GM04503 (cell line): ENCODE measurements around the gene PROSER3.
"Not testable (repeated sequence)": the region's sequence is repeated elsewhere in the genome, so short reads cannot be mapped to it uniquely, and the experiment has no call there.

Source experiments
- DNase-seq: peaks from one replicate; pipeline ENCODE4 v3.0.0-alpha.2; 2012; ENCODE audit warnings: low read depth

The PROSER3 gene

DNA sequence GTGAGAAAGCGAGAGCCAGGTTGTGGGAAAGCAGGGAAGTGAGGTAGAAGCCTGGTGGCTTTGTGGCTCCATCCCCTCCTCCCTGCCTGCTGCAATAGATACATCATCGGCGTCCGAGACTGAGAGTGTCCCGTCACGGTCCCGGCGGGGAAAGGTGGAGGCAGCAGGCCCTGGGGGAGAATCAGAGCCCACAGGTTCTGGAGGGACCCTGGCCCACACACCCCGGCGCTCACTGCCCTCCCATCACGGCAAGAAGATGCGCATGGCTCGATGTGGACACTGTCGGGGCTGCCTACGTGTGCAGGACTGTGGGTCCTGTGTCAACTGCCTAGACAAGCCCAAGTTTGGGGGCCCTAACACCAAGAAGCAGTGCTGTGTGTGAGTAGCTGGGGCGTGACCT, 35.1 kb upstream of the PROSER3 start:
- DNase-seq = no peak

DNA sequence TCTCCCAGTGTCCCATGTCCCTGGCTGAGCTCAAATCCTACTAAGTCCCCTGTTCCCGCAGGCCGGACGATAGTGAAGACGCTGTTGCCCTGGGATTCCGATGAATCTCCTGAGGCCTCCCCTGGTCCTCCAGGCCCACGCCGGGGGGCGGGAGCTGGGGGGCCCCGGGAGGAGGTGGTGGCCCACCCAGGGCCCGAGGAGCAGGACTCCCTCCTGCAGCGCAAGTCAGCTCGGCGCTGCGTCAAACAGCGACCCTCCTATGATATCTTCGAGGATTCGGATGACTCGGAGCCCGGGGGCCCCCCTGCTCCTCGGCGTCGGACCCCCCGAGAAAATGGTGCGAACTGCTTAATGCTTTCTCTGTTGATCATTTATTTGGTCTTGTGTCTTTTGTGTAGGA, 34.3 kb upstream of the PROSER3 start:
- DNase-seq = no peak

DNA sequence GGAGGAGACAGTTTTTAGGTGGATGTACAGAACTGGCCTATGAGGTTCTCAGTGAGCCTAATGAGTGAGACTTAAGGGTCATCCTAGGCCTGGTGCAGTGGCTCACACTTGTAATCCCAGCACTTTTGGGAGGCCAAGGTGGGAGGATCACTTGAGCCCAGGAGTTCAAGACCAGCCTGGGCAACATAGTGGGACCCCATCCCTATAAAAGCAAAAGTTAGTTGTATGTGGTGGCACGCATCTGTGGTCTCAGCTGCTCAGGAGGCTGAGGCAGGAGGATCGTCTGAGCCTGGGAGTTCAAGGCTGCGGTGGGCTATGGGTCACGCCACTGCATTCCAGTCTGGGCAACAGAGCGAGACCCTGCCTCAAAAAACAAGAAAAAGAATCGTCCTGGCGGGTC, 33.8 kb upstream of the PROSER3 start:
- DNase-seq = not testable (repeated sequence)

DNA sequence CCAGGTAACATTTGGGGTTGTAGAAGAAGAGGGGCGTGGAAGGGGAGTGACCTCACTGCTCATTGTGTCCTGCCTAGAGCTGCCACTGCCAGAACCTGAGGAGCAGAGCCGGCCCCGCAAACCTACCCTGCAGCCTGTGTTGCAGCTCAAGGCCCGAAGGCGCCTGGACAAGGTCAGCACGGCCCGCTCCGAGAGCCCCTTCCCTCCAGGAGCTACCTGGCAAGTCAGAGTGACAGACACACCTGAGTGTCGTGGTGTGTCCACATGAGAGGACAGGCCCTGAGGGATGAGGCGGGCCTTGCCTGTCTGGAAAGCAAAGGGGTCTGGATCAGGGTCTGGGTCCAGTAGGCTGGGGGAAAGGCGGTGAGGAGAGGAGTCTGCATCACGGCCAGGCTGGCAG, 33.4 kb upstream of the PROSER3 start:
- DNase-seq = no peak

DNA sequence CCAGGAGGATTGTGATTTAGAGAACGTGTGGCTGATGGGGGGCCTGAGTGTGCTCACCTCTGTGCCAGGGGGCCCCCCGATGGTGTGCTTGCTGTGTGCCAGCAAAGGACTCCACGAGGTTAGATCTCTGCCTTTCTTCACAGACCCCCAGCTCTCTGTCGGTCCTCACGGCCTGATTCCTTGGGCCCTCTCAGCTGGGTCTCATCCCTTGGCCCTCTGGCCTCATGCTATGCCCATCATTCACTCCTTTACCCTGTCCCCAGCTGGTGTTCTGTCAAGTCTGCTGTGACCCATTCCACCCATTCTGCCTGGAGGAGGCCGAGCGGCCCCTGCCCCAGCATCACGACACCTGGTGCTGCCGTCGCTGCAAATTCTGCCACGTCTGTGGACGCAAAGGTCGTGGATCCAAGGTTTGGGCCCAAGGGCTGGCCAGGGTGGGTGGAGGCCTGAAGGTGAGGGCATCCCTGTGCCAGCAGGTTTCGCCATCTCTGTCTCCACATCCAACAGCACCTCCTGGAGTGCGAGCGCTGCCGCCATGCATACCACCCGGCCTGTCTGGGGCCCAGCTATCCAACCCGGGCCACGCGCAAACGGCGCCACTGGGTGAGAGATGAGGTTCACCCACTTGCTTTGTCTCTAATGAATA, 32.6 kb upstream of the PROSER3 start:
- DNase-seq = no peak

DNA sequence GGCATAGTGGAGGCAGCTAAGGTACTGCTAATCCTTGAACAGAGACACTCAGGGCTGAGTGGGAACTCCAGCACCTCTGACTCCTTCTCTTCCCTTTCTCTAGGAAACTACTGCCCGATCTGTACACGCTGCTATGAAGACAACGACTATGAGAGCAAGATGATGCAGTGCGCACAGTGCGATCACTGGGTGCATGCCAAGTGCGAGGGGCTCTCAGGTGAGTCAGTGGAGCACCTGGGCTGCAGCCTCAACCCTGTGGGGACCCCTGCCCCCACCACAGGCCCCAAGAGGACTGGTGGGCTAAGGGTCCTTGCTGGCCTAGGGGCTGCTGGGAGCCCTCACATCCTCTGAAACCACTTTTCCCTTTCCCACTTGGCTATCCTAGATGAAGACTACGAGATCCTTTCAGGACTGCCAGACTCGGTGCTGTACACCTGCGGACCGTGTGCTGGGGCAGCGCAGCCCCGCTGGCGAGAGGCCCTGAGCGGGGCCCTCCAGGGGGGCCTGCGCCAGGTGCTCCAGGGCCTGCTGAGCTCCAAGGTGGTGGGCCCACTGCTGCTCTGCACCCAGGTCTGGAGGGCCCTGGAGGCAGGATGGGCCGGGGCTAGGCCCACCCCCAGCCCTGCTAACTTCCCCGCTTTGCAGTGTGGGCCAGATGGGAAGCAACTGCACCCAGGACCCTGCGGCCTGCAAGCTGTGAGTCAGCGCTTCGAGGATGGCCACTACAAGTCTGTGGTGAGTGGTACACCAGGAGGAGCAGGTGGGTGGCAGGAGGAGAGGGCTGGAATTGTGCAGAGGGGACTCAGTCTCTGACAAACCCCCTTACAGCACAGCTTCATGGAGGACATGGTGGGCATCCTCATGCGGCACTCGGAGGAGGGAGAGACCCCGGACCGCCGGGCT, 30.7 kb upstream of the PROSER3 start:
- DNase-seq = no peak

DNA sequence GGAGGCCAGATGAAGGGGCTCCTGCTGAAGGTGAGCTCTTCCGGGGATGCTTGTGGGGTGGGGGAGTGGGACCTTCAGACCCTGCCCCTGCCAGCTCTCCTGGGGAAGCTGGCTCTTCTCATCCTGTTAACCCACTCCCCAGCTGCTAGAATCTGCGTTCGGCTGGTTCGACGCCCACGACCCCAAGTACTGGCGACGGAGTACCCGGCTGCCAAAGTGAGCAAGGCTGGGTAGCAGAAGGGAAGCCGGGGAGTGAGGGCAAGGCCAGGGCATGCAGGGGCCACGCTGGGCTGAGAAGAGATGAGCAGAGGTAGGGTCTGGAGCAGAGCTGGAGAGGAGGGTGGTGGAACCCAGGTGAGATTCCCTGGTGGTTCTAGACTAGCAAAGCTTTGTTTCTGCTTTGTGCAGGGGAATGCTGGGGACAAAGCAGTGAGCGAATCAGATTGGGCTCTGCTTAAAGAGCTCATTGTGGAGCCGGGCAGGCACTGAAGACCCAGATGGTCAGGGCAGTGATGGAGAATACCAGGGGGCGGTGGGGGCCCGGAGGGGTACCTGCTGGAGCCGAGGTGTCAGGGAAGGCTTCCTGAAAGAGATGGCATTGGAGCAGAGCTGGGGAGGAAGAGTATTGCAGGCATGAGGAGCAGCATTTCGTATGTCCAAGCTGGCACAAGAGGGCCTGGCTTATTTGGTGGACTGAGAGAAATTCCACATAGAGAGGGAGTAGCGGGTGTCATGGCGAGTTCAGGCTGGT, 29.8 kb upstream of the PROSER3 start:
- DNase-seq = no peak

DNA sequence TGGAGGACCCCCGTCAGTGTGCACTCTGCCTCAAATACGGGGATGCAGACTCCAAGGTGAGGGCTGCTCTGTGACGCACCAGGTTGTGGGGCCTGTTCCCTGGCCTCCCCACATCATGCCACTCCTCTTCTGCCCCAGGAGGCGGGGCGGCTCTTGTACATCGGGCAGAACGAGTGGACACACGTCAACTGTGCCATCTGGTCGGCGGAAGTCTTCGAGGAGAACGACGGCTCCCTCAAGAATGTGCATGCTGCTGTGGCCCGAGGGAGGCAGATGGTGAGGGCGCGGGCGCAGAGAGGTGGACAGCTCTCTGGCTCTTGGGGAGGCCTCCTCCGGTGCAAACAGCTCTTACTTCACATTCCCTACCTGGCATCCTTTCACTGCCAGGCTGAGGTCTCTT, 29.0 kb upstream of the PROSER3 start:
- no peak for DNase-seq

DNA sequence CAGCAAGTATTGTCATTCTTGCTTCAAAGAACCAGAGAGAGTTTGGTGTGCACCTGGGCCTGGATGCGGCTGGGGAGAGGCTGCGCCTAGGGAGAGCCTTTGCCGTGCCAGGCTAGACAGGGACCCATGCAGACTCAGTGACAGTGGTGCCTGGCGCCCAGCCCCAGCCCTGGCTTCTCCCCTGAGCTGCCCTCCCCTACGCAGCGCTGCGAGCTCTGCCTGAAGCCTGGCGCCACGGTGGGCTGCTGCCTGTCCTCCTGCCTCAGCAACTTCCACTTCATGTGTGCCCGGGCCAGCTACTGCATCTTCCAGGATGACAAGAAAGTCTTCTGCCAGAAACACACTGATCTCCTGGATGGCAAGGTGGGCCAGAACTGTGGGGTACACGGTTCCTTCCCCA, 28.2 kb upstream of the PROSER3 start:
- DNase-seq = no peak

DNA sequence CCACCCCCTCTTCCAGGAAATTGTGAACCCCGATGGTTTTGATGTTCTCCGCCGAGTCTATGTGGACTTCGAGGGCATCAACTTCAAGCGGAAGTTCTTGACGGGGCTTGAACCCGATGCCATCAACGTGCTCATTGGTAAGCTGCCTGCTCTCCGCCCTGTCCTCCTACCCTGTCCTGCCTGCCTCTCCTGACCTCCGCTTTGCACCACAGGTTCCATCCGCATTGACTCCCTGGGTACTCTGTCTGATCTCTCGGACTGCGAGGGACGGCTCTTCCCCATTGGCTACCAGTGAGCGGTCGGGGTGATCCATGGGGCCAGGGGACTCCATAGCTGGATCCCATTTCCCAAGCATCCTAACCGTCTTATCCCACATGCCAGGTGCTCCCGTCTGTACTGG, 27.6 kb upstream of the PROSER3 start:
- DNase-seq = no peak

DNA sequence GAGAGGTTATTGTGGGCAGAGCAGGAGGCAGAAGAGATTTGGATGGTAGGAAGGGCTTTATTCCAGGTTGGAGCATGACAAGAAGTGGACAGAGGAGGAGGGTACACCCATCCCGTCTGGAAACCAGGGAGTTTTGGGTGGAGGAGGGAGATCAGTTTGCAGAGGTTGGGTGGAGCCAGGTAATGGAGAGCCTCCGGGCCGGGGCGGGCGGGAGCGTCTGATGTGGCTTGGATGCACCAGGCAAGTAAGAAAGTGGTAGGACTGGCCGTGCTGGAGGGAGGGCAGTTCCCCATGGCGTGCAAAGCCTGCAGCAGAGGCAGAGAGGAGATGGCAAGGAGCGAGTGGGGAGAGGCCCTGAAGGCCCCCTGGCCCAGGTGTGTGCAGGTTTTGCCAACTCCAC, 26.6 kb upstream of the PROSER3 start:
- DNase-seq = no peak

DNA sequence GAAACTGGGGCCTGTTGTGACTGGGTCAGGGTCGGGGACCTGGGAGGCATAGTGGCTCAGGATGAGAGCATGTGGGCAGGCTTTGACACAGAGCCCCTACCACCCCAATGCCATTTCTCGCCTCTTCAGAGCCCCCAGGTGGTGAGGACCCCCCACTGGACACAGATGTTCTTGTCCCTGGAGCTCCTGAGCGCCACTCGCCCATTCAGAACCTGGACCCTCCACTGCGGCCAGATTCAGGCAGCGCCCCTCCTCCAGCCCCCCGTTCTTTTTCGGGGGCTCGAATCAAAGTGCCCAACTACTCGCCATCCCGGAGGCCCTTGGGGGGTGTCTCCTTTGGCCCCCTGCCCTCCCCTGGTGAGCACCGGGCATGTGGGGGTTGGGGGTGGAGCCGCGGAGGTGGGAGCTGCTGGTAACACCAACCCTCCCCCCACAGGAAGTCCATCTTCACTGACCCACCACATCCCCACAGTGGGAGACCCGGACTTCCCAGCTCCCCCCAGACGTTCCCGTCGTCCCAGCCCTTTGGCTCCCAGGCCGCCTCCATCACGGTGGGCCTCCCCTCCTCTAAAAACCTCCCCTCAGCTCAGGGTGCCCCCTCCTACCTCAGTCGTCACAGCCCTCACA, 26.1 kb upstream of the PROSER3 start:
- DNase-seq = no peak

DNA sequence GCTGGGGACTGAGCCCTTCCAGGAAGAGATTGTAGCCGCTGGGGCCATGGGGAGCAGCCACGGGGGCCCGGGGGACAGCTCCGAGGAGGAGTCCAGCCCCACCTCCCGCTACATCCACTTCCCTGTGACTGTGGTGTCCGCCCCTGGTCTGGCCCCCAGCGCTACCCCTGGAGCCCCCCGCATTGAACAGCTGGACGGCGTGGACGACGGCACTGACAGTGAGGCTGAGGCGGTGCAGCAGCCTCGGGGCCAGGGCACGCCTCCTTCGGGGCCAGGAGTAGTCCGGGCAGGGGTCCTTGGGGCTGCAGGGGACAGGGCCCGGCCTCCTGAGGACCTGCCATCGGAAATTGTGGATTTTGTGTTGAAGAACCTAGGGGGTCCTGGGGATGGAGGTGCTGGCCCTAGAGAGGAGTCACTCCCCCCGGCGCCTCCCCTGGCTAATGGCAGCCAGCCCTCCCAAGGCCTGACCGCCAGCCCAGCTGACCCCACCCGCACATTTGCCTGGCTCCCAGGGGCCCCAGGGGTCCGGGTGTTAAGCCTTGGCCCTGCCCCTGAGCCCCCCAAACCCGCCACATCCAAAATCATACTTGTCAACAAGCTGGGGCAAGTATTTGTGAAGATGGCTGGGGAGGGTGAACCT, 25.3 kb upstream of the PROSER3 start:
- DNase-seq = no peak

DNA sequence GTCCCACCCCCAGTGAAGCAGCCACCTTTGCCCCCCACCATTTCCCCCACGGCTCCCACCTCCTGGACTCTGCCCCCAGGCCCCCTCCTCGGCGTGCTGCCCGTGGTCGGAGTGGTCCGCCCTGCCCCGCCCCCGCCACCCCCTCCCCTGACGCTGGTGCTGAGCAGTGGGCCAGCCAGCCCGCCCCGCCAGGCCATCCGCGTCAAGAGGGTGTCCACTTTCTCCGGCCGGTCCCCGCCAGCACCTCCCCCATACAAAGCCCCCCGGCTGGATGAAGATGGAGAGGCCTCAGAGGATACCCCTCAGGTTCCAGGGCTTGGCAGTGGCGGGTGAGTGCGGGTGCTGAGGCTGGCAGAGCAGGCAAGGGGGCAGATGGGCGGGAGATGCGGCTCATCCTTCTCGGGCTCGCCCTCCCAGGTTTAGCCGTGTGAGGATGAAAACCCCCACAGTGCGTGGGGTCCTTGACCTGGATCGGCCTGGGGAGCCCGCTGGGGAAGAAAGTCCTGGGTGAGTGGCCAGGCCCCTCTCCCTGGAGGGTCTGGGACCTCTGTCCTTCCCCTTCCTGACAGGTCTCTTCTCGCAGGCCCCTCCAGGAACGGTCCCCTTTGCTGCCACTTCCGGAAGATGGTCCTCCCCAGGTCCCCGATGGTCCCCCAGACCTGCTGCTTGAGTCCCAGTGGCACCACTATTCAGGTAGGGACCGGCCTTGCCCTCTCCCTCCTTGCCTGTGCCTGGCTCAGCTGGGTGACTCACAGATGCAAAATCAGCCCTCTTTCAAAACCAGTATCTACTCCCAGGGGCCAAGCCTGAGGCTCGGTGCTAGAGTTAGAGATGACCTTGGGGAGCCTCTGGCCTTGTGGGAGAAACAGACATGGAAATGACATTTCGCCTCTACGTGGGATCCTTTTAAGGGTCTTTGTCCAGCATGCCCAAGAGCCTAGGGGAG, 24.5 kb upstream of the PROSER3 start:
- no peak for DNase-seq

DNA sequence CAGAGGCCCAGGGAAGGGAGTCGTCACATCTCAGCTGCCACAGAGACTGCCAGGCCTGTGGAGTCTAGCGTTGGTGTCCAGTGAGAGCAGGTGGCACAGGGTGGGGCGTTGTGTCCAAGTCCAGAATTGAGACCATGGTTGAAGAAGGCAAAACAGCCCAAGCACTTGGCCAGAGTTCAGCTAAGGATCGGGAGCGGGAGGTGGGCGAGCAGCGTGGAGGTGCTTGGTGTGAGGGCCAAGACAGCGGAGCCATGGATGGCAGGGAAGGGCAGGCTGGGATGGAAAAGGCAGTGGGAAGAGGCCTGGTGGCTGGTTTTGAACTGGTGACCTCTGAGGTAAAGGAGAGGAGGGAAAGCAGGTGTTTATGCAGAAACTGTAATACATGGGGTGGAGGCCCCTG, 23.7 kb upstream of the PROSER3 start:
- no peak for DNase-seq

DNA sequence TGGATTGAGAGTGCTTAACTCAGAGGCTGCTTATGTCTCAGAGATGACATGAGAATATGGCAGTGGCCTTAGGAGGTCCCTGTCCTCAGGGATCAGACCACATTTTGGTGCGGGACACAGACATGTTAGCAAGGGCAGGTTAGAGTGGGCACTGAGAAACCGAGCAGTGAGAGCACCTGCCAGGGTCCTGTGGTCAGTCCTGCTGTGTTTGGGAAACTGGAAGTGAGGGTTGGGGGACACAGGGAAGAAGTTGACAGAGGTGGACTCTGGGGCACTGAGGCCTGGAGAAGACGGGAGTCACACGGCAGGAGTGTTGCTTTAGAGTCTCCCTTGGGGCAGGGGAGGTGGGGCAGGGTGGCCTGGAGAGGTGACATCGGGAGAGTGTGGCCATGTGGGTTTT, 23.1 kb upstream of the PROSER3 start:
- DNase-seq = no peak

DNA sequence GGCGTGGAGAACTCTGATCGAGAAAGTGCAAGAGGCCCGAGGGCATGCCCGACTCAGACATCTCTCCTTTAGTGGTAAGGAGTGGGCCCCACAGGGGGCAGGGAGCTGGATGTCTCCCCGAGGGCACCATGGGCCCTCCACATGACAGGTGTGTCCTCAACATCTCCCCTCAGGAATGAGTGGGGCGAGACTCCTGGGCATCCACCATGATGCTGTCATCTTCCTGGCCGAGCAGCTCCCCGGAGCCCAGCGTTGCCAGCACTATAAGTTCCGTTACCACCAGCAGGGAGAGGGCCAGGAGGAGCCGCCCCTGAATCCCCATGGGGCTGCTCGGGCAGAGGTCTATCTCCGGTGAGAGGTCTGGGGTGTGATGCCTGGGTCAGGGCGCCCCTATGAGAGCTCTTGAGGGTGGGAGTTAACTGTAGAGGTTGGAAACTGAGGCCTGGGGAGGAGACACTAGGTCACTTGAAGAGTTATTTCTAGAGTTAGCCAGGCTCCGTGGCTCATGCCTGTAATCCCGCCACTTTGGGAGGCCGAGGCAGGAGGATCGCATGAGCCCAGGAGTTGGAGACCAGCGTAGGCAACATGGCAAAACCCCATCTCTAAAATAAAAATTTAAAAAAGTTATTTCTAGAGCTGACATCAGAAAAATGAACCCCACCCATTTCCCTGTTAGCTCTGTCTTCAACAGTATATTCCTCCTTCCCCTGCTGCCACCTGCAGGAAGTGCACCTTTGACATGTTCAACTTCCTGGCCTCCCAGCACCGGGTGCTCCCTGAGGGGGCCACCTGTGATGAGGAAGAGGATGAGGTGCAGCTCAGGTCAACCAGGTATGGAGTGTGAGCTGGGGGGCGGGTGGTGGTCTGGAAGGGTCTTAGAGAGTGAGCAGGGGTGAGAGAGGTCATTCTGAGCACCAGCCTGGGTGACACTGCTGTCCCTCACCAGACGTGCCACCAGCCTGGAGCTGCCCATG, 20.8 kb upstream of the PROSER3 start:
- no peak for DNase-seq

DNA sequence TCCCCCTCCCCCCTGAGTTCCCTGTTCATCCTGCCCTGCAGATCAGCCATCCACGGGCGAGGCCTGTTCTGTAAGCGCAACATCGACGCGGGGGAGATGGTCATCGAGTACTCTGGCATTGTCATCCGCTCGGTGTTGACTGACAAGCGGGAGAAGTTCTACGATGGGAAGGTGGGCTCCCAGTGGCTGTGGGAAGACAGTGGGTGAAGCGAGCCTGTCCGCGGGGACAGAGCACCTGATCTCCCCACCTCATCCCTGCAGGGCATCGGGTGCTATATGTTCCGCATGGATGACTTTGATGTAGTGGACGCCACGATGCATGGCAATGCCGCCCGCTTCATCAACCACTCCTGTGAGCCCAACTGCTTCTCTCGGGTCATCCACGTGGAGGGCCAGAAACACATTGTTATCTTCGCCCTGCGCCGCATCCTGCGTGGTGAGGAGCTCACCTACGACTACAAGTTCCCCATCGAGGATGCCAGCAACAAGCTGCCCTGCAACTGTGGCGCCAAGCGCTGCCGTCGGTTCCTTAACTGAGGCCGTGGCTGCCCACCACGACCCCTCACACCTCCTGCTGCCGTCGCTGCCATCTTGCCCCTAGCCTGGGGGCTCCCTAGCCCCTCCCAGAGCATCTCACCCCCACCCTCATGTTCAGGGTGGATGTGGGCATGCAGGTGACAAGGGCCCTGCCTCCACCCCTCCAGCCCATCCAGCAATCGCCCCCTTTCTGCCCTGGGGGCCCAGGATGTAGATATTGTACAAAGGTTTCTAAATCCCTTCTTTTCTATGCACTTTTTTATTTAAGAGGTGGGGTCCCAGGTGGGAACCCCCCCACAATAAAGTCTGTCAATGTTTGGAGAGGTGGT, 19.7 kb upstream of the PROSER3 start:
- DNase-seq = no peak

DNA sequence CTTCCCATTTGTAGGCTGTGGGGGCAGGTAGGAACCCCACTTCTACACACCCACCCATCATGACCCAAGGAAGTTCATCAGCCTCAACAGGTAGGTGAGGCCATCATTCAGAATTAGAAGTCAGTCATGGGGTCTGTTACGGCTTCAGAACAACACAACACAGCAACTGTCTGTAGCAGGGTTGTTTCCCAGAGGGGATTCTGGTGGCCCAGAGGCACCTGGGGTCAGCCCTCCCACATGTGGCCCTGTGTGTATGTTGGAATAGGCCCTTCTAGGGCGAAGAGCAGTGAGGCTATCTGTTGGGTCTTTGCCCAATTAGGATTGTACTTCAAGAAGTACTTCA, 19.1 kb upstream of the PROSER3 start:
- no peak for DNase-seq
